AG09309 (cell line): ENCODE results near the gene GRM5.
A peak's percentile ranks its signal among the peaks of the same experiment; 100 is the strongest.

Experiments used
- DNase-seq: peaks from one replicate; pipeline ENCODE4 v3.0.0-alpha.2; 2010; ENCODE audit warnings: low read depth
- H3K4me3 ChIP-seq: 2 replicates; pipeline ENCODE4 v1.5.1; 2011; ENCODE audit warnings: mild to moderate bottlenecking, low read depth, low read length, moderate library complexity; ENCODE audit not compliant: control insufficient read depth
- CTCF ChIP-seq: IDR thresholded peaks from 2 replicates; pipeline ENCODE4 v1.5.1; 2011; ENCODE audit warnings: mild to moderate bottlenecking, low read depth, low read length, inconsistent platforms; ENCODE audit not compliant: insufficient read depth, control insufficient read depth; ENCODE audit errors: missing control alignments

Gene GRM5

DNA sequence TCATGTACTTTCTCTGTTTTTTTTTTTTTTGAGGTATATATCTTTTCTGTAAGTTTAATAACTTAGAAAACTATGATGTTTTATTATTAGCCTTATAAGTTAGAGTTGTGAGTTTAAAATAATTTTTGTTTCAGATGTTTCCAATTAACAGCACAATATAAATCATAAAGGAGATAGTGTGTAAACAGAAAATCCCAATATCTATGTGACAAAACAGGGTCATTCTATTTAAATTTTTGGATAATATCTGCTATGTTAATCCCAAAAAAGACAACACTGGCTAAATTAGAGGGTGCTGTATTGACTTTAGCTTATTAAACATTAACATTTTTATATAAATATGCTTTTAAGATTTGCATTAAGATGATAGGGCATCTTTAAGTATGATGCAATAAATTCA lies 410.1 kb downstream of the GRM5 start:
- H3K4me3 ChIP-seq, result no peak overlapping the region
- DNase-seq, result no peak
- no peak for TF ChIP-seq CTCF

- TF ChIP-seq CTCF, result no peak
- no peak for DNase-seq
- H3K4me3 ChIP-seq, result no peak overlapping the region
Measured at GRCh38 chr11:88655196-88655595, 410.6 kb downstream of the GRM5 start.

- no peak for TF ChIP-seq CTCF
- H3K4me3 ChIP-seq, result no peak overlapping the region
- DNase-seq, result peak; percentile 4
Measured at GRCh38 chr11:88651556-88651955, 414.2 kb downstream of the GRM5 start.

DNA sequence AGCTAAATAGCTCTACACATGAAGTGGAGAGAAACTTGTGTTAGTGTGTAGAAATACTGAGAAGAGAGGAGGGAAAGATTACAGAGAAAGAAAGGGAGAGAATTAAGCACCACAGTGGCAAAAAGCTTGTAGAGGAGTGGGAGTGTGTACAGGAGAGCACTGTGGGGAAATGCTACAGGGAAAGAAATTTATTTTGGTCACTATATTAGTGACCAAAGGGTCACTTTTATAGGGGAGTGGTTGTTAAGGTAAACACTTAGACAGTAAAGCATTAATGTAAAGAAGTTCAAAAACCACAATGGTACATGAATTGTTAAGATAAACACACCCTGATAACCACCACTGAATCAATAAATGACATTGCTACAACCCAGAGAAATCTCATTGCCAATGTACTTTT lies 421.1 kb downstream of the GRM5 start:
- no peak for DNase-seq
- H3K4me3 ChIP-seq, result no peak overlapping the region
- TF ChIP-seq CTCF, result no peak

GRCh38 chr11:88632163-88632562 lies 433.6 kb downstream of the GRM5 start:
- no peak overlapping the region for H3K4me3 ChIP-seq
- no peak for TF ChIP-seq CTCF
- no peak for DNase-seq

GRCh38 chr11:88631497-88631896 lies 434.3 kb downstream of the GRM5 start:
- DNase-seq, result no peak
- H3K4me3 ChIP-seq, result no peak overlapping the region
- TF ChIP-seq CTCF, result no peak

DNA sequence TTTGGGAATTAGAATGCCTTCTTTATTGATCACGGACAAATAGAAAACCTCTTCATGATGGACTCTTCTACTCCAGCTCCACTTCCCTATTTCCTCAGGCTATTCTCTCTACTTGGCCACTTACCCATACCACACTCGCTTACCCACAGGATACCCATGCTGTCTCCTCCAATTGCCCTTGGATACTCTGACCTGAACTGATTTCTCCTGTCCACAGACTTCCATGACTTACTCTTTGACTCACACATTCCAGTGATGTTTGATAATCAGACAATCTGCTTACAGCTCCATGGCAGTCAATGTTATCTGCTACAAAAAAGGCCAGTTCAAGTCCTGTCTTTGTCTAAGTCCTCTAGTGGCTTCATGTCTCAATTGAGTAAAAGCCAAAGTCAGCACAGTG lies 436.3 kb downstream of the GRM5 start:
- no peak for DNase-seq
- no peak overlapping the region for H3K4me3 ChIP-seq
- TF ChIP-seq CTCF, result no peak
